Uterus (tissue), 4 donors: ENCODE results near the gene SPCS1. TPM values are rescaled to one million over a fixed set of nuclear protein-coding genes. Genes with fewer than 3 reads are reported as not detected.
A peak's percentile ranks its signal among the peaks of the same experiment; 100 is the strongest.

Experiments
- DNase-seq, 2 donors: peaks; one replicate each; pipeline ENCODE4 v3.0.0-alpha.2; 2019 to 2020
- H3K27ac ChIP-seq, 2 donors: fragments of 200-600 bp; sonication (generic); 1 replicate in 1 of 2; 2 replicates in 1 of 2; pipeline ENCODE4 v1.5.1; 2016 to 2018
- H3K27me3 ChIP-seq, 2 donors: fragments of 200-600 bp; sonication (generic); one replicate each; pipeline ENCODE4 v1.5.1; 2018 to 2019; ENCODE audit warnings: control low read depth in 1 of 2
- H3K36me3 ChIP-seq, 2 donors: fragments of 200-600 bp; sonication (generic); one replicate each; pipeline ENCODE4 v1.5.1; 2019; ENCODE audit warnings: control low read depth in 1 of 2
- H3K4me1 ChIP-seq, 2 donors: fragments of 200-600 bp; sonication (generic); one replicate each; pipeline ENCODE4 v1.5.1; 2018 to 2019; ENCODE audit warnings: control low read depth in 1 of 2
- H3K4me3 ChIP-seq, 2 donors: fragments of 200-600 bp; sonication (generic); 1 replicate in 1 of 2; 2 replicates in 1 of 2; pipeline ENCODE4 v1.5.1; 2018 to 2019; ENCODE audit warnings: mild to moderate bottlenecking in 1 of 2
- H3K9me3 ChIP-seq, 2 donors: fragments of 200-600 bp; sonication (generic); one replicate each; pipeline ENCODE4 v1.5.1; 2019; ENCODE audit warnings: control low read depth in 1 of 2
- CTCF ChIP-seq, 4 experiments: fragments of 200-600 bp in 2 of 4; fragments of 450-650 bp in 2 of 4; sonication (generic) in 2 of 4; IDR thresholded peaks; one replicate each; pipeline ENCODE4 v1.5.1; 2016 to 2019; ENCODE audit warnings: antibody characterized with exemption in 4 of 4, mild to moderate bottlenecking in 2 of 4, moderate library complexity in 1 of 4
- POLR2A ChIP-seq, 2 donors: fragments of 450-650 bp; IDR thresholded peaks; one replicate each; pipeline ENCODE4 v1.6.1; 2016; ENCODE audit warnings: antibody characterized with exemption in 2 of 2, mild to moderate bottlenecking in 1 of 2, moderate library complexity in 1 of 2
- intact Hi-C: fragments of 100-400 bp; cut with DNase I; formaldehyde crosslinking; loops from one replicate; pipeline ENCODE4 v1.15.1; 2023; ENCODE audit warnings: low total_unique reads
- total RNA-seq, 4 donors: library from RNA; depleted of rRNA in 3 of 4; stranded (reverse); fragments of >200 nt in 3 of 4; gene quantifications; one replicate each; pipeline versions ENCODE4 v1.1.0 to v1.2.4, GENCODE V29; 2014 to 2023
- donor health status: DM: yes; HTN: yes; CAD: no.

Gene SPCS1
- total RNA-seq, 4 donors from 2014 or later = 9.0 to 67.4 (median 59.1) TPM

DNA sequence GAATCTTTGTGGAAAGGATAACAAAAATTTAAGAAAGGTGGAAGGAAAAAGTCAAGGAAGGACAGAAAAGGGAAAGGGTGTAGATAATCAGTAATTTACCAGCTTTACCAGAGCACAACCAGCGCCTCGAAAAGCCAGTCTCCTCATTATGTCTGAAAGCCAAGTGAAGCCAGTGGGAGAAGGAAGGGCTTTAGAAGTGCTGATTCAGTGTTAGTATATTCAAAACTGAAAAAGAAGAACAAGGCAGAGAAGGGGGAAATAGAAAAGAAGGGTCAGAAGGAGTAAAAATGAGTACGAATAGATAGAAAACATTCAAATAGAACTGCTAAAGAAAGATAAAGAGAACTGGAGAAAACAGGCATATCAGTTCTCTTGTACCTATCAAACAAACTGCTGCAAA is 24.3 kb upstream of the SPCS1 start:
- no peak overlapping the region for H3K4me3 ChIP-seq
- no peaks in the 10 kb centered on the region for H3K27me3 ChIP-seq
- intact Hi-C loops = no loop called here
- peaks cover 3 to 10% of the 10 kb centered on the region in 2 donors for H3K4me1 ChIP-seq
- H3K9me3 ChIP-seq = no peaks in the 10 kb centered on the region
- H3K27ac ChIP-seq = peak overlapping the region; percentile 54 to 74
- TF ChIP-seq POLR2A (IDR thresholded peaks at IDR 0.05) (no peak), CTCF (IDR thresholded peaks at IDR 0.05) (no peak)
- no peak for DNase-seq
- no peaks in the 10 kb centered on the region for H3K36me3 ChIP-seq

GRCh38 chr3:52682016-52682415 is 23.9 kb upstream of the SPCS1 start:
- intact Hi-C loops = no loop called here
- no peaks in the 10 kb centered on the region for H3K9me3 ChIP-seq
- H3K27ac ChIP-seq = peak overlapping the region; percentile 54 to 74
- H3K4me1 ChIP-seq = peaks cover 3 to 10% of the 10 kb centered on the region in 2 donors
- TF ChIP-seq POLR2A (IDR thresholded peaks at IDR 0.05) = no peak
- no peak for TF ChIP-seq CTCF (IDR thresholded peaks at IDR 0.05)
- H3K27me3 ChIP-seq = no peaks in the 10 kb centered on the region
- H3K4me3 ChIP-seq = no peak overlapping the region
- no peaks in the 10 kb centered on the region for H3K36me3 ChIP-seq
- peak; percentile 27 to 39 for DNase-seq

- no peaks in the 10 kb centered on the region for H3K27me3 ChIP-seq
- peak overlapping the region; percentile 54 to 74 for H3K27ac ChIP-seq
- H3K9me3 ChIP-seq = no peaks in the 10 kb centered on the region
- H3K4me3 ChIP-seq = no peak overlapping the region
- no peak for DNase-seq
- TF ChIP-seq POLR2A (IDR thresholded peaks at IDR 0.05) (no peak), CTCF (IDR thresholded peaks at IDR 0.05) (no peak)
- H3K36me3 ChIP-seq = no peaks in the 10 kb centered on the region
- peaks cover 3 to 10% of the 10 kb centered on the region in 2 donors for H3K4me1 ChIP-seq
- intact Hi-C loops = no loop called here
Observed at GRCh38 chr3:52683611-52684010, 22.3 kb upstream of the SPCS1 start.

DNA sequence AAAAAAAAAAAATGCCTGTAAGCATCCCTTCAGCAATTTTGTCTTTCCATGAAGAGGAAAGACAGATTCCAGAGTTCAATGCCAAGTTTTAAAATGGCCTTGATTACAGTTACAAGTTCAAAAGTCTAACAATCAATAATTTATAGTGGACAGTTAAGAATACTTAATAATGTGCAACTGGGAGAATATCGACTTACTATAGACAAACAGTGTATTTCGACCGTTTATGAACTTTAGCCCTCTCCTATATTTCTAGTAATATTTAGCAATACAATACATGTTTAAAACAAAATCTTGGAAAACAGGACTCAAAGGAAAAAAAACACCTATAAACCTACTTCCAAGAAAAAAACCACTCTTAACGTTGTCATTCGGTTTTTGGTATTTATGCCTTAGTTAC is 21.7 kb upstream of the SPCS1 start:
- TF ChIP-seq POLR2A (IDR thresholded peaks at IDR 0.05) = no peak
- no peak for TF ChIP-seq CTCF (IDR thresholded peaks at IDR 0.05)
- peaks cover 3 to 10% of the 10 kb centered on the region in 2 donors for H3K4me1 ChIP-seq
- no peaks in the 10 kb centered on the region for H3K9me3 ChIP-seq
- no peaks in the 10 kb centered on the region for H3K27me3 ChIP-seq
- H3K4me3 ChIP-seq = no peak overlapping the region
- no peaks in the 10 kb centered on the region for H3K36me3 ChIP-seq
- intact Hi-C loops = no loop called here
- peak overlapping the region; percentile 97 to 99 for H3K27ac ChIP-seq
- no peak for DNase-seq

- H3K4me1 ChIP-seq = peaks cover 0 to 10% of the 10 kb centered on the region in 2 donors
- TF ChIP-seq POLR2A (IDR thresholded peaks at IDR 0.05) (no peak), CTCF (IDR thresholded peaks at IDR 0.05) (no peak)
- H3K27me3 ChIP-seq = no peaks in the 10 kb centered on the region
- intact Hi-C loops = no loop called here
- no peaks in the 10 kb centered on the region for H3K9me3 ChIP-seq
- peak; percentile 58 to 77 for DNase-seq
- peak overlapping the region; percentile 73 to 92 for H3K4me3 ChIP-seq
- peak overlapping the region; percentile 97 to 99 for H3K27ac ChIP-seq
- no peaks in the 10 kb centered on the region for H3K36me3 ChIP-seq
Observed at GRCh38 chr3:52685285-52685708, 20.6 kb upstream of the SPCS1 start.
